B cell (primary cell): Measurements from ENCODE around the gene PRTFDC1. TPM values are rescaled to one million over a fixed set of nuclear protein-coding genes. Genes with fewer than 3 reads are reported as not detected.

Experiments
- ATAC-seq: fragments of 200-7000 bp; cut with Tn5 transposase; one replicate; pipeline ENCODE4 v1.10.0; 2021; ENCODE audit warnings: low read depth, mild to moderate bottlenecking, moderate number of reproducible peaks, moderate library complexity
- CTCF ChIA-PET: fragments of 350-600 bp; sonication (Branson Sonifier 250); formaldehyde crosslinking; loops from one replicate; lab custom pipeline; 2021; ENCODE audit warnings: antibody characterized with exemption, inconsistent platforms; lab: Charles Lee
- POLR2A ChIA-PET: fragments of 350-600 bp; sonication (Branson Sonifier 250); formaldehyde crosslinking; loops from one replicate; lab custom pipeline; 2021; ENCODE audit warnings: antibody characterized with exemption; lab: Charles Lee
- DNase-seq: peaks from one replicate; pipeline ENCODE4 v3.0.0; 2013
- H2AFZ ChIP-seq: 2 replicates; pipeline ENCODE4 v1.6.1; 2012; ENCODE audit warnings: mild to moderate bottlenecking, low read depth, low read length; ENCODE audit not compliant: insufficient read depth, poor library complexity, severe bottlenecking
- H3K27ac ChIP-seq, 2 donors: 1 replicate in 1 of 2; 2 replicates in 1 of 2; pipeline ENCODE4 v1.5.1; 2012 to 2013; ENCODE audit warnings: low read length in 2 of 2, mild to moderate bottlenecking in 2 of 2, moderate library complexity in 1 of 2
- H3K27me3 ChIP-seq, 4 experiments: fragments of 200-600 bp in 1 of 4; sonication (generic) in 1 of 4; replicated peaks in 1 of 4; 1 replicate in 2 of 4; 2 replicates in 2 of 4; pipeline versions ENCODE4 v1.6.1 to v1.7.0; 2013 to 2016; ENCODE audit warnings: low read length in 3 of 4, mild to moderate bottlenecking in 2 of 4, mixed read lengths in 1 of 4, moderate library complexity in 1 of 4; ENCODE audit not compliant: insufficient read depth in 4 of 4, control insufficient read depth in 3 of 4; ENCODE audit errors: control extremely low read depth in 1 of 4
- H3K36me3 ChIP-seq, 2 experiments: replicated peaks in 1 of 2; 1 replicate in 1 of 2; 2 replicates in 1 of 2; pipeline versions ENCODE4 v1.6.1 to v1.7.1; 2013; ENCODE audit warnings: low read length in 1 of 2; ENCODE audit not compliant: insufficient read depth in 2 of 2, control insufficient read depth in 1 of 2; ENCODE audit errors: control extremely low read depth in 1 of 2, extremely low read depth in 1 of 2
- H3K4me1 ChIP-seq, 2 donors: fragments of 200-600 bp in 1 of 2; sonication (generic) in 1 of 2; 1 replicate in 1 of 2; 2 replicates in 1 of 2; pipeline versions ENCODE4 v1.5.1 to v1.6.1; 2013 to 2017; ENCODE audit warnings: low read length in 2 of 2; ENCODE audit not compliant: control insufficient read depth in 2 of 2, insufficient read depth in 2 of 2
- H3K4me2 ChIP-seq: replicated peaks from 2 replicates; pipeline ENCODE3; 2012; ENCODE audit warnings: mild to moderate bottlenecking, low read depth, low read length; ENCODE audit not compliant: poor library complexity, severe bottlenecking
- H3K4me3 ChIP-seq, 5 experiments: fragments of 200-600 bp in 1 of 5; sonication (generic) in 1 of 5; 1 replicate in 3 of 5; 2 replicates in 2 of 5; pipeline versions ENCODE4 v1.5.1 to v1.7.0; 2011 to 2016; ENCODE audit warnings: low read length in 4 of 5, mild to moderate bottlenecking in 4 of 5, low read depth in 2 of 5, control low read depth in 1 of 5, moderate library complexity in 1 of 5; ENCODE audit not compliant: insufficient read depth in 1 of 5; ENCODE audit errors: control extremely low read depth in 1 of 5, extremely low read depth in 1 of 5
- H3K79me2 ChIP-seq: fragments of 200-600 bp; sonication (generic); one replicate; pipeline ENCODE4 v1.6.0; 2016; ENCODE audit warnings: low read length; ENCODE audit not compliant: control insufficient read depth, insufficient read depth
- H3K9ac ChIP-seq: fragments of 200-600 bp; sonication (generic); 2 replicates; pipeline ENCODE4 v1.6.1; 2017; ENCODE audit warnings: mild to moderate bottlenecking, low read length, moderate library complexity
- H3K9me3 ChIP-seq, 3 donors: one replicate each; pipeline versions ENCODE4 v1.6.1 to v1.7.1; 2013; ENCODE audit warnings: low read length in 2 of 3; ENCODE audit not compliant: control insufficient read depth in 2 of 3, insufficient read depth in 1 of 3; ENCODE audit errors: control extremely low read depth in 1 of 3
- H4K20me1 ChIP-seq: 2 replicates; pipeline ENCODE4 v1.6.0; 2012; ENCODE audit warnings: mild to moderate bottlenecking, low read length; ENCODE audit not compliant: insufficient read depth, control insufficient read depth, poor library complexity, severe bottlenecking
- H3K27ac Mint-ChIP-seq: one replicate; pipeline ENCODE4 v1.8.0; 2021; ENCODE audit warnings: mixed read lengths
- H3K27me3 Mint-ChIP-seq: one replicate; pipeline ENCODE4 v1.8.0; 2021; ENCODE audit warnings: mixed read lengths
- H3K4me1 Mint-ChIP-seq: one replicate; pipeline ENCODE4 v1.8.0; 2021; ENCODE audit warnings: mixed read lengths
- H3K4me3 Mint-ChIP-seq: one replicate; pipeline ENCODE4 v1.8.0; 2021; ENCODE audit warnings: mixed read lengths
- H3K9me3 Mint-ChIP-seq: one replicate; pipeline ENCODE4 v1.8.0; 2022; ENCODE audit warnings: mixed read lengths; ENCODE audit not compliant: insufficient read depth
- EZH2 ChIP-seq: IDR thresholded peaks from 2 replicates; pipeline ENCODE4 v1.6.1; 2012; ENCODE audit warnings: borderline replicate concordance, low read depth, mild to moderate bottlenecking, moderate library complexity, low read length; ENCODE audit not compliant: insufficient read depth, poor library complexity, severe bottlenecking
- WGBS: methylation state at CpG from one replicate; pipeline ENCODE4 v1.1.5; 2013; ENCODE audit warnings: missing lambda C conversion rate; ENCODE audit not compliant: insufficient coverage; 5-methylcytosine and 5-hydroxymethylcytosine counted together
- intact Hi-C: fragments of 100-400 bp; cut with micrococcal nuclease; formaldehyde crosslinking; loops from one replicate; pipeline ENCODE4 v1.10.0; 2022
- polyA plus RNA-seq: library from polyadenylated mRNA; depleted of rRNA; stranded (reverse); fragments of >200 nt; gene quantifications from 2 replicates; pipeline ENCODE4 v1.2.3, GENCODE V29; 2012
- total RNA-seq, 2 donors: library from RNA; stranded (reverse); fragments of 120-200 nt in 1 of 2; gene quantifications; 1 replicate in 1 of 2; 2 replicates in 1 of 2; pipeline versions ENCODE4 v1.2.3 to v1.2.4, GENCODE V29; 2013 to 2022
- TF ChIP-seq, protein P1 (sequence below): fragments of 200-600 bp; IDR thresholded peaks from one replicate; pipeline ENCODE4 v1.8.0; 2022; ENCODE audit warnings: antibody characterized with exemption, mild to moderate bottlenecking

Gene PRTFDC1
- total and polyA plus RNA-seq, 2 donors (not counting 1 experiment from before 2014, with no cell fraction given): 0.63 TPM; not detected in 1

DNA sequence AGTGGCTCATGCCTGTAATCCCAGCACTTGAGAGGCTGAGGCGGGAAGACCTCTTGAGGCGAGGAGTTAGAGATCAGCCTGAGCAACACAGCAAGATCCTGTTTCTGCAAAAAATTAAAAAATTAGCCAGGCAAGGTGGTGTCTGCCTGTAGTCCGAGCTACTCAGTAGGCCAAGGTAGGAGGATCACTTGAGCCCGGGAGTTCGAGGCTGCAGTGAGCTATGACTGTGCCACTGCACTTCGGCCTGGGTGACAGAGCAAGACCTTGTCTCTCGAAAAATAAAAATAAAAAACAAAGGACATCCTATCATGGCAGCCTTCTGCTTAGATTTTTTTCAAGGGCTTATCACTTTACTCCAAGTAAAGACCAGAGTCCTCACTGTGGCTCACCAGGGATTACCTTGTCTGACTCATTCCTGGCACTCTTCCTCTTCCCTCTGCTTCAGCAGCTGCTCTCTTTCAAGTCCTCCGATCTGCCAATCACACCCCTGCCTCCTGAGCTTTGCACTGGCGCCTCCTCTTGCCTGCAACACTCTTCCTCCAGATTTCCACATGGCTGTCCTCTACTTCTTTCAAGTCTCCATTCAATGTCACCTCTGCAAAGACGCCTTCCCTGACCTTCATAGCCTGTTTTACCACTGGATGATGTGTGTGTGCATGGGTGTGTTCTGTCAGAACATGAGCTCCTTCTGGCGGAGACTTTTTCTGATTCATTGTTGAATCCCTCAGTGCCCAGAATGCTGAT is 7.7 kb downstream of the PRTFDC1 start:
- no peak overlapping the region for H3K27ac ChIP-seq
- H3K9me3 ChIP-seq: no peaks in the 10 kb centered on the region
- no peaks in the 10 kb centered on the region for H3K27me3 ChIP-seq
- intact Hi-C loops: no loop called here
- no peaks in the 10 kb centered on the region for H3K27me3 Mint-ChIP-seq
- H3K4me3 ChIP-seq: no peak overlapping the region
- no peaks in the 10 kb centered on the region for H3K36me3 ChIP-seq
- no peaks in the 10 kb centered on the region for H3K4me1 Mint-ChIP-seq
- POLR2A ChIA-PET: no interaction called here
- H3K79me2 ChIP-seq: no peaks in the 10 kb centered on the region
- peaks cover 2% of the 10 kb centered on the region for H3K9me3 Mint-ChIP-seq
- CTCF ChIA-PET: no interaction called here
- DNase-seq: no peak
- no peak overlapping the region for H3K4me2 ChIP-seq
- H3K27ac Mint-ChIP-seq: no peak overlapping the region
- H2AFZ ChIP-seq: no peak overlapping the region
- no peak for ATAC-seq
- H4K20me1 ChIP-seq: no peaks in the 10 kb centered on the region
- no peak for TF ChIP-seq EZH2
- TF ChIP-seq, protein P1, sequence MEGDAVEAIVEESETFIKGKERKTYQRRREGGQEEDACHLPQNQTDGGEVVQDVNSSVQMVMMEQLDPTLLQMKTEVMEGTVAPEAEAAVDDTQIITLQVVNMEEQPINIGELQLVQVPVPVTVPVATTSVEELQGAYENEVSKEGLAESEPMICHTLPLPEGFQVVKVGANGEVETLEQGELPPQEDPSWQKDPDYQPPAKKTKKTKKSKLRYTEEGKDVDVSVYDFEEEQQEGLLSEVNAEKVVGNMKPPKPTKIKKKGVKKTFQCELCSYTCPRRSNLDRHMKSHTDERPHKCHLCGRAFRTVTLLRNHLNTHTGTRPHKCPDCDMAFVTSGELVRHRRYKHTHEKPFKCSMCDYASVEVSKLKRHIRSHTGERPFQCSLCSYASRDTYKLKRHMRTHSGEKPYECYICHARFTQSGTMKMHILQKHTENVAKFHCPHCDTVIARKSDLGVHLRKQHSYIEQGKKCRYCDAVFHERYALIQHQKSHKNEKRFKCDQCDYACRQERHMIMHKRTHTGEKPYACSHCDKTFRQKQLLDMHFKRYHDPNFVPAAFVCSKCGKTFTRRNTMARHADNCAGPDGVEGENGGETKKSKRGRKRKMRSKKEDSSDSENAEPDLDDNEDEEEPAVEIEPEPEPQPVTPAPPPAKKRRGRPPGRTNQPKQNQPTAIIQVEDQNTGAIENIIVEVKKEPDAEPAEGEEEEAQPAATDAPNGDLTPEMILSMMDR: no peak
- 98% methylated on average over 8 of the region's 11 CpGs for WGBS
- H3K9ac ChIP-seq: no peak overlapping the region
- no peak overlapping the region for H3K4me3 Mint-ChIP-seq
- H3K4me1 ChIP-seq: no peaks in the 10 kb centered on the region

DNA sequence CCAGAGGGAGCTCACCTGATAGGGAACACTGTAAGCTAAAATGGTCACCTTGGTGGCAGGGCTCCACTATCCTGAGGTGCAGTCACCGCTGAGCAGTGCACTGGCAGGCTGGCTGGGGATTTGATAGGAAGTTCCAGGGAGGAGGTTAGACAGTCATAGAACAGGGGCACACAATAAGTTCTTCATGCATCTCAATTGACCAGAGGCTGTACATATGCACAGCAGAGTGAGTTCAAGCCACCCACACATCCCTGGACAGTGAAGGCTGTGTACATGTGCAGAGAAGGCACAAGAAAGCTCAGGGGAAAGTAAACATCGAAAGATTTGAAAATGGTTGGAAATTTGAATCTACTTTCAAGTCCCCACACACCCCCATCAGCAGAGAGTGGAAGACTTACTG is 13.9 kb downstream of the PRTFDC1 start:
- Mint-ChIP-seq H3K27ac (no peak overlapping the region), H3K9me3 (no peaks in the 10 kb centered on the region), H3K27me3 (no peaks in the 10 kb centered on the region), H3K4me3 (no peak overlapping the region), H3K4me1 (no peaks in the 10 kb centered on the region)
- Histone ChIP-seq H3K79me2 (no peaks in the 10 kb centered on the region), H3K27me3 (no peaks in the 10 kb centered on the region), H4K20me1 (no peaks in the 10 kb centered on the region), H3K27ac (no peak overlapping the region), H3K9ac (no peak overlapping the region), H3K4me3 (no peak overlapping the region), H3K36me3 (no peaks in the 10 kb centered on the region), H3K4me2 (no peak overlapping the region), H3K4me1 (no peaks in the 10 kb centered on the region), H2AFZ (no peak overlapping the region), H3K9me3 (no peaks in the 10 kb centered on the region)
- TF ChIP-seq, protein P1: no peak
- TF ChIP-seq EZH2: no peak
- ATAC-seq: no peak
- DNase-seq: no peak
- POLR2A ChIA-PET: no interaction called here
- CTCF ChIA-PET: interaction anchor here (0.6 kb wide), 1 partner anchor 8 kb away, joined by 4 read pairs; no protein-coding TSS in a partner anchor
- no CpG with 5 or more reads among the region's 2 CpGs for WGBS
- intact Hi-C loops: no loop called here
